ENCODE measurements around the gene STK17A. TPM values are rescaled to one million over a fixed set of nuclear protein-coding genes. Genes with fewer than 3 reads are reported as not detected.

Gene STK17A
- total and polyA plus RNA-seq, 2 donors (not counting 1 experiment from before 2014, with no cell fraction given), result 46.8 to 53.2 TPM

GRCh38 chr7:43546231-43546630 is 36.7 kb upstream of the STK17A start:
- Histone ChIP-seq H4K20me1 (ENCODE audit: control insufficient read depth, extremely low read depth, insufficient read depth, low read length) (no peaks in the 10 kb centered on the region), H3K4me3 (replicated peaks in 1 of 4; ENCODE audit: control extremely low read depth in 1 of 4, insufficient read depth in 1 of 4, low read depth in 3 of 4, low read length in 4 of 4) (no peak overlapping the region), H3K9ac (ENCODE audit: insufficient read depth, low read length) (no peak overlapping the region), H3K9me3 (ENCODE audit: control insufficient read depth, insufficient read depth, low read depth, low read length) (no peaks in the 10 kb centered on the region), H3K4me2 (ENCODE audit: extremely low read depth, insufficient read depth, low read length) (no peak overlapping the region), H3K36me3 (ENCODE audit: control insufficient read depth, insufficient read depth, low read length) (no peaks in the 10 kb centered on the region), H3K4me1 (ENCODE audit: control insufficient read depth, extremely low read depth, insufficient read depth, low read length) (no peaks in the 10 kb centered on the region), H2AFZ (ENCODE audit: low read length) (no peak overlapping the region), H3K79me2 (ENCODE audit: control insufficient read depth, insufficient read depth, low read length) (no peaks in the 10 kb centered on the region), H3K27ac (ENCODE audit: insufficient read depth, low read length) (no peak overlapping the region), H3K27me3 (ENCODE audit: control insufficient read depth, insufficient read depth, low read length) (no peaks in the 10 kb centered on the region)
- no peak for DNase-seq (ENCODE audit: low read depth in 2 of 2)
- no peak for TF ChIP-seq EZH2 (IDR thresholded peaks at IDR 0.05; ENCODE audit: low read length, missing control alignments)
- no peak for TF ChIP-seq CTCF (conservative IDR thresholded peaks at IDR 0.05 in 1 of 2, IDR thresholded peaks at IDR 0.05 in 1 of 2; ENCODE audit: low read depth in 1 of 2, low read length in 2 of 2)

- no peak overlapping the region for H2AFZ ChIP-seq (ENCODE audit: low read length)
These were observed 32.5 kb upstream of the STK17A start for GRCh38 chr7:43550427-43550826.

GRCh38 chr7:43552122-43552521 is 30.8 kb upstream of the STK17A start:
- no peak overlapping the region for H3K9ac ChIP-seq (ENCODE audit: insufficient read depth, low read length)
- H3K4me1 ChIP-seq (ENCODE audit: control insufficient read depth, extremely low read depth, insufficient read depth, low read length), result no peaks in the 10 kb centered on the region
- DNase-seq (ENCODE audit: low read depth in 2 of 2), result no peak
- no peaks in the 10 kb centered on the region for H3K36me3 ChIP-seq (ENCODE audit: control insufficient read depth, insufficient read depth, low read length)
- H2AFZ ChIP-seq (ENCODE audit: low read length), result no peak overlapping the region
- no peaks in the 10 kb centered on the region for H4K20me1 ChIP-seq (ENCODE audit: control insufficient read depth, extremely low read depth, insufficient read depth, low read length)
- no peak overlapping the region for H3K4me3 ChIP-seq (replicated peaks in 1 of 4; ENCODE audit: control extremely low read depth in 1 of 4, insufficient read depth in 1 of 4, low read depth in 3 of 4, low read length in 4 of 4)
- TF ChIP-seq CTCF (conservative IDR thresholded peaks at IDR 0.05 in 1 of 2, IDR thresholded peaks at IDR 0.05 in 1 of 2; ENCODE audit: low read depth in 1 of 2, low read length in 2 of 2) (no peak), EZH2 (IDR thresholded peaks at IDR 0.05; ENCODE audit: low read length, missing control alignments) (no peak)
- H3K9me3 ChIP-seq (ENCODE audit: control insufficient read depth, insufficient read depth, low read depth, low read length), result no peaks in the 10 kb centered on the region
- H3K79me2 ChIP-seq (ENCODE audit: control insufficient read depth, insufficient read depth, low read length), result no peaks in the 10 kb centered on the region
- H3K4me2 ChIP-seq (ENCODE audit: extremely low read depth, insufficient read depth, low read length), result no peak overlapping the region
- H3K27ac ChIP-seq (ENCODE audit: insufficient read depth, low read length), result no peak overlapping the region
- H3K27me3 ChIP-seq (ENCODE audit: control insufficient read depth, insufficient read depth, low read length), result no peaks in the 10 kb centered on the region

More at GRCh38 chr7:43550427-43550826, 32.5 kb upstream of the STK17A start:
- TF ChIP-seq CTCF (conservative IDR thresholded peaks at IDR 0.05 in 1 of 2, IDR thresholded peaks at IDR 0.05 in 1 of 2; ENCODE audit: low read depth in 1 of 2, low read length in 2 of 2) (no peak), EZH2 (IDR thresholded peaks at IDR 0.05; ENCODE audit: low read length, missing control alignments) (no peak)
- Histone ChIP-seq H3K4me1 (ENCODE audit: control insufficient read depth, extremely low read depth, insufficient read depth, low read length) (no peaks in the 10 kb centered on the region), H3K9ac (ENCODE audit: insufficient read depth, low read length) (no peak overlapping the region), H3K79me2 (ENCODE audit: control insufficient read depth, insufficient read depth, low read length) (no peaks in the 10 kb centered on the region), H3K27ac (ENCODE audit: insufficient read depth, low read length) (no peak overlapping the region), H3K9me3 (ENCODE audit: control insufficient read depth, insufficient read depth, low read depth, low read length) (no peaks in the 10 kb centered on the region), H3K27me3 (ENCODE audit: control insufficient read depth, insufficient read depth, low read length) (no peaks in the 10 kb centered on the region), H4K20me1 (ENCODE audit: control insufficient read depth, extremely low read depth, insufficient read depth, low read length) (no peaks in the 10 kb centered on the region), H3K36me3 (ENCODE audit: control insufficient read depth, insufficient read depth, low read length) (no peaks in the 10 kb centered on the region), H3K4me3 (replicated peaks in 1 of 4; ENCODE audit: control extremely low read depth in 1 of 4, insufficient read depth in 1 of 4, low read depth in 3 of 4, low read length in 4 of 4) (no peak overlapping the region), H3K4me2 (ENCODE audit: extremely low read depth, insufficient read depth, low read length) (no peak overlapping the region)
- no peak for DNase-seq (ENCODE audit: low read depth in 2 of 2)
